Activated CD4-positive, alpha-beta T cell treated with anti-CD3 and anti-CD28 coated beads, Interleukin-2, amount 50 U/mL, for 1 hour (primary cell): ENCODE measurements around the gene SLC6A13.
"Not testable (repeated sequence)": the region's sequence is repeated elsewhere in the genome, so short reads cannot be mapped to it uniquely, and the experiment has no call there.

Experiments used
- DNase-seq: peaks from one replicate; pipeline ENCODE4 v3.0.0-alpha.2; 2020

SLC6A13 gene

DNA sequence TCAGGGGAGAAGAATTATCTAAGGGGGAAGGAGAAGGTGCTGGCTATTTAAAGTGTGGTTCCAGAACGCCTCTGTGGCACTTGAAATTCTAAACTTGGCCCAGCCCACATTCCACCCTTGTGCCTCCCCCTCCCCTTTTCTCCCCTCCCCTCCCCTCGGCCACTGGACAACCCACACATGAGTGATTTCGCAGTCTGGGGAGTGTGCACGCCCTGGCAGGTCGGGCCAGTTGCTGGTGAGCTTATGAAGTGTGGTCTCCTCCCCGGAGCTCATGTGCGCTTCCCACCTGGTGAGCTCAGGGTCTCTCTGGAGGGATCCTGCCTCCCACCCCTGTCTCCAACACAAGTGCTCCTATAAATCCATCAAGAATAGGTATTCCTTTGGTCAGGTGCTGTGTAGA, at the start of gene SLC6A13:
TSS of gene SLC6A13 (minus strand) at position 20 of the 400 bp plus-strand sequence. CDS start 2,784 bp downstream, outside the sequence.
- no peak for DNase-seq

DNA sequence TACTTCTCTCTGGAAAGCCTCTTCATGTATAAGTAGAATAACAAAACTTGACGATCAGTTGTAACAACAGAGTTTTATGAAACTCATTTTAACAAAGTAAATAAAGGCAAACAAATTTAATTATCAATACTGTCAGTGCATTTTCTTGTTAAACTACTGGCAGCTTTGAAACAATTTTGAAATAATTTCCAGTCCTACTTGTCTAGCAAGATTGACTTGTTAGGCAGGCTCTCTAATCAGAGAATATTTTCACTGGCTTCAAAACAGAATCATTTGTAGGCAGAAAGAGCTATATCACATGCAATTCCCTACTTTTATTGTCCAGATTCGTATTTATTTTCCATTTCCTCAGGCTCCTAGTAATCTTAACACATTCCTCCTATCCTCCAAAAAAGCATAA, 45.9 kb upstream of the SLC6A13 start:
- no peak for DNase-seq

DNA sequence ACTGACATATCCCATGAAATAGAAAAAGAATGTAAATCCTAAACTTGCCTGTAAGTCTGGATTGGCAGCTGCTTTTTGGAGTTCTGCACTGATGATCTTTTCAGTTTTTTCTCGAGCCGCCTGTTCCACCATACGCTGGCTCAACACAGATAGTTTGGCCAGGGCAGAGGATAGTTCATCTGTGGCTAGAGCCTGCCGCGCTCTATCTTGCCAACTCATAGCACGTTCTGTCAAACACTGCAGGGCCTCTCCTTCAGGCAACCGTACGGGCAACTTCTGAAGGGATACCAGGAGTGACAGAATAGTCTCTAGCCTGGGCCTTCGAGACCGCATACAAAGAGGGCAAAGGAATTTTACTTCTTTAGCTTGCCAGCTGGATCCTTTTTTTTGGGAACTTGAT, 44.8 kb upstream of the SLC6A13 start:
- no peak for DNase-seq

DNA sequence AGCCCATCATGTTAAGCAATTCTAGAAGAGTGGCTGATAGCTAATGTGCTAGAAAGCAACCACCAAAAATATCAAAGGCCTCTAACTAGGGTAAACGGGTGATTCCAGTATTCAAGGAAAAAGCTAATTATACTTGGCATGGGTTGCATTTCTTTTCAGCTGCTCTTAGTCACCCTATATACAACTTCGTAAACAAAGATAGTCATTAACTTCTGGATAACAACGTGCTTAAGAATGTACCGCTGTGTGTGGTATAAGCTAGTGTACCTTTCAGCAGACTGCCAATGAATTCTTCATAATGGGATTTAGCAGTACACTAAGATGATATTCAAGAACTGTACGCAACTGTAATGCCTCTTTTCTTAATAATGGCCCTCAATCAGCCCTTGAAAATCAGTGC, 42.2 kb upstream of the SLC6A13 start:
- no peak for DNase-seq

DNA sequence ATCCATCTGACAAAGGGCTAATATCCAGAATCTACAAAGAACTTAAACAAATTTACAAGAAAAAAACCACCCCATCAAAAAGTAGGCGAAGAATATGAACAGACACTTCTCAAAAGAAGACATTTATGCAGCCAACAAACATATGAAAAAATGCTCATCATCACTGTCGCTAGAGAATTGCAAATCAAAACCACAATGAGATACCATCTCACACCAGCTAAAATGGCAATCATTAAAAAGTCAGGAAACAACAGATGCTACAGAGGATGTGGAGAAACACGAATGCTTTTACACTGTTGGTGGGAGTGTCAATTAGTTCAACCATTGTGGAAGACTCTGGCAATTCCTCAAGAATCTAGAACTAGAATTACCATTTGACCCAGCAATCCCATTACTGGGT, 40.1 kb upstream of the SLC6A13 start:
- not testable (repeated sequence) for DNase-seq

DNA sequence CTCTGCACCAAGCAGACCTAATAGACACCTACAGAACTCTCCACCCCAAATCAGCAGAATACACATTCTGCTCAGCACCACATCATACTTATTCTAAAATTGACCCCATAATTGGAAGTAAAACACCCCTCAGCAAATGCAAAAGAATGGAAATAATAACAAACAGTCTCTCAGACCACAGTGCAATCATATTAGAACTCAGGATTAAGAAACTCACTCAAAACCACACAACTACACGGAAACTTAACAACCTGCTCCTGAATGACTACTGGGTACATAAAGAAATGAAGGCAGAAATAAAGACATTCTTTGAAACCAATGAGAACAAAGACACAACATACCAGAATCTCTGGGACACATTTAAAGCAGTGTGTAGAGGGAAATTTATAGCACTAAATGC, 37.5 kb upstream of the SLC6A13 start:
- not testable (repeated sequence) for DNase-seq

DNA sequence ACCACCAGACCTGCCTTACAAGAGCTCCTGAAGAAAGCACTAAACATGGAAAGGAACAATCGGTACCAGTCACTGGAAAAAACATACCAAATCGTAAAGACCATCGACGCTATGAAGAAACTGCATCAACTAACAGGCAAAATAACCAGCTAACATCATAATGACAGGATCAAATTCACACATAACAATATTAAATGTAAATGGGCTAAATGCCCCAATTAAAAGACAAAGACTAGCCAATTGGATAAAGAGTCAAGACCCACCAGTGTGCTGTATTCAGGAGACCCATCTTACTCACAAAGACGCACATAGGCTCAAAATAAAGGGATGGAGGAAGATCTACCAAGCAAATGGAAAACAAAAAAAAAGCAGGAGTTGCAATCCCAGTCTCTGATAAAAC, 36.9 kb upstream of the SLC6A13 start:
- DNase-seq: not testable (repeated sequence)

DNA sequence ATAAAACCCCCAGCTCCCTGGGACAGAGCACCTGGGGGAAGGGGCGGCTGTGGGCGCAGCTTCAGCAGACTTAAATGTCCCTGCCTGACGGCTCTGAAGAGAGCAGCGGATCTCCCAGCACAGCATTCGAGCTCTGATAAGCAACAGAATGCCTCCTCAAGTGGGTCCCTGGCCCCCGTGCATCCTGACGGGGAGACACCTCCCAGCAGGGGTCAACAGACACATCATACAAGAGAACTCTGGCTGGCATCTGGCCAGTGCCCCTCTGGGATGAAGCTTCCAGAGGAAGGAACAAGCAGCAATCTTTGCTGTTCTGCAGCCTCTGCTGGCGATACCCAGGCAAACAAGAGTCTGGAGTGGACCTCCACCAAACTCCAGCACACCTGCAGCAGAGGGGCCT, 35.4 kb upstream of the SLC6A13 start:
- not testable (repeated sequence) for DNase-seq

DNA sequence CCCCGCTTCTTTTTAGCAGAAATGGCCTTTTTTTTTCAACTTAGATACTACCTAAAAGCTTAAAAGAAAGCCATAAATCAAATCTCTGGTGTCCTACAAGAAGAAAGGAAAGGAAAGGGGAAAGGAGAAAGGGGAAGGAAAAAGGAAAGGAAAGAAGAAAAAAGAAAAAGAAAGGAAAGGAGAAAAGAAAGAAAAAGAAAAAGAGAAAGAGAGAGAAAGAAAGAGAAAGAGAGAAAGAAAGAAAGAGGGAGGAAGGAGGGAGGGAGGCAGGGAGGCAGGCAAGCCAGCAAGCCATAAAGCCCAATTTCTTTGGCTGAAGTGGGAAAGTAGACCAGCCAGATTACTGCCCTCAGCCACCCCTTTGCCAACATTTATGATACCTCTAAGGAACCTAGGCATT, 32.5 kb upstream of the SLC6A13 start:
- no peak for DNase-seq

DNA sequence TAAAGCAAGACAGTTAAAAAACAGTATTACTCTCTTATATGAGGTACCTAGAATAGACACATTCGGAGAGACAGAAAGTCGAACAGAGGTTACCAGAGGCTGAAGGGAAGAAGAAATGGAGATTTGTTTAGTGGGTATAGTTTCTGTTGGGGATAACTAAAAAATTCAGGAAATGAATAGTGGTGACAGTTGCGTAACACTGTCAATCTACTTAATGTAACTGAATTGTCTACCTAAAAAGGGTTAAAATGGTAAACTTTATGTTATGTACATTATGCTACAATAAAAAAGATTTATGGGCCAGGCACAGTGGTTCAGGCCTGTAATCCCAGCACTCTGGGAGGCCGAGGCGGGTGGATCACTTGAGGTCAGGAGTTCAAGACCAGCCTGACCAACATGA, 30.6 kb upstream of the SLC6A13 start:
- no peak for DNase-seq

DNA sequence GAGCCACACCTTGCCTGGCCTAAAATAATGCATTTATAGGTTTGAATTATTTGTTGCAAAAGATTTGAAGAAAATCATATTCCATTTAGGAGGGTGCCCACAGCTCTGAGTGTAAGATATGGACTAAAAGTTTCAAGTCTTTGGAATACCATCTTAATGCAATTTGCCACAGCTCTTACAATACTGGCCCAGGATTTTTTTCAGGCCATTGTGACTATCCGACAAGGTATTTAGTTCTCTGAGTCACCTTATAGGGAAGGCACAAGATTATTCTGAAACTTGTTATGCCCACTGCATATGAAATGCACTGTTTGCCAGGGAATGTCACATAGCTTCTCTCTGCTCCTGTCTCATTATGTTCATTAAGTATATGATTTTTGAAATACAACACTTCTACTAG, 29.6 kb upstream of the SLC6A13 start:
- no peak for DNase-seq

DNA sequence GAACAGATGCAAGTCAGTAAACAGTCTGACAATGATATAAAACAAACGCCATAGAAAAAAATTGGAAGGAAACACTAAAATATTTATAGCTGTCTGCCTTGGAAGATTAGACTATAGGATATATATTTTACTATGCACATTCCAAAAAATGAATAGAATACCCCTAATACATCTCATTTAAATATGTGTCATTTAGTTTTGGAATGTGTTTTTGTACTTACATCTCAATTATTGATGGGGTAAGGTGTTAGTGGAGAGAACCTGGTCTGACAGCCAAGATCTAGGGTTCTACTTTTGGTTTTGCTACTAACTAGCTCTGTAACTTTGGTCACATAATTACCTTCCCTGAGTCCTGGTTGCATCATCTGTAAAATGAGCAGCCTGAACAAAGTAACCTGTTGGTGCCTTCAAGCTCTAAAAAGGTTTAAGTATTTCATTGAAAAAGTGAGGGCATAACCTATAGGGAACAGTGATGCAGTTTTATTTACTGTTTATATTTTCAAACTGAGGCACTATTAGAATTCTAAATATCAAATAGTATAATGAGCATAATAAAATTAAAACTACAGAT, 28.6 kb upstream of the SLC6A13 start:
- DNase-seq: no peak

DNA sequence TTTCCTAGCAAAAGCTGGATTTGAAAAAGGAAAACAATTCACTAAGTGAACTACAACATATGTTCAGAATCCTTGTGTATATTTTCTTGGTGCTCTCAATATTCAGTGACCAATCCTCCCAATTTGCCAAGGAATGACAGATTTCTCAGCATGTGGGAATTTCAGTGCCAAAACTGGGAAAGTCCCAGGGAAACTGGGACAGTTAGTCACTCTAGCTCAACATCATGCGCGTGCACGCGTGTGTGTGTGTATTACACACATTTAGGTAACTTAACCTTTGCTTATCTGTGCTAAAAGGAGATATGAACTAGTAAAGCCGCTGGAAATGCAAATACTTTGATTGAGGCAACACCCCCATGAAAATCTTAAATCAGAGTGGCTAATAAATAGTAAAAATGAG, 26.1 kb upstream of the SLC6A13 start:
- no peak for DNase-seq

DNA sequence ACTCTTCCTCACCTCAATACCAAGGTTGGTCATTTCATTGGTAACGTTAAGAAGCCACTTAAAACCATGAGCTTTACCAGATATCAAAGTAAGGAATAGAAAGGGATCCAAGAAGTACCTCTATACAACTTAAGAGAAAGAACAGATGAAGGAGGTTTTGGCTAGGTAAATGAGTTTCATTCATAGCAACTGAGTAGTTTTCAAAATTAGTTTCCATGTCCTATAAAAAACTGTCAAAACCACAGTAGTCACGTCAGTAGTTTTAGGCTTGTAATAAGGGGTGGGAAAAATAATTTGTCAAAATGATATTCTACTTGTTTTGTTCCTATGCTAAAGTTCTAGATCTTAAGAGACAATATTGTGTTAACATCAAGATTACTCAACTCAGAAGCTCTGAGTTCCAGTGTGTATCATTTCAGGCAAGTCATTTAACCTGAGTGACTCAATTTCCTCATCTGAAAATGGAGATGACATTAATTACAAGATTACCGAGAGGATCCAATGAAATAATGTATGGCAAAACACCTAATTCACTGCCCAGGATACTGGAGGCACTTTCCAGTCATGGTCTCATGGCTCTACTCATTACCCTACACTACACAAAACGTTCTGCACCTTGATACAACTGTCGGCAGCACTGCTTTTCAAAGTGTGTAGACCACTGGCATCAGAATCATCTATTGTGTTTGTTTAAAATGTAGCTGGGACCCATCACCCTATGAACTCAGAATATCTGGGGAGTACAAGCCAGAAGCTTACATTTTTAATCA, 24.1 kb upstream of the SLC6A13 start:
- DNase-seq: no peak

DNA sequence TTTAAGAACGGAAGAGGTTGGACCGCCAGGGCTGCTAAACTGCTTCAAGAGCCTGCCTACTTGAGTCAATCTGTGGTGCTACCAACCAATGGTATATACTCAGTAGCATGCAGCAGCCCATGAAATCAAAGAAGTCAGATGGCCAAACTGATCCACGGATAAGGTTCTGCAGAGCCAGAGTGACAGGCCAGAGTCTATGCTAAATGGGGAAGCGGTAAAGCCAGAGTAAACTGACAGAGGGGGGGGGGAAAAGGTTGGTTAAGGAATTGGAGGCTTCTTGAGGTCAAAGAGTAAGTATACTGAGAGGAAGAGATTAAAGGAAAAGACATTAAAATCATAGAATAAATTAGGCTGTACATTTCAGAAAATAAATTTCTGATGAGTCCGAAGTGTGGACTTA, 15.4 kb upstream of the SLC6A13 start:
- DNase-seq: no peak

DNA sequence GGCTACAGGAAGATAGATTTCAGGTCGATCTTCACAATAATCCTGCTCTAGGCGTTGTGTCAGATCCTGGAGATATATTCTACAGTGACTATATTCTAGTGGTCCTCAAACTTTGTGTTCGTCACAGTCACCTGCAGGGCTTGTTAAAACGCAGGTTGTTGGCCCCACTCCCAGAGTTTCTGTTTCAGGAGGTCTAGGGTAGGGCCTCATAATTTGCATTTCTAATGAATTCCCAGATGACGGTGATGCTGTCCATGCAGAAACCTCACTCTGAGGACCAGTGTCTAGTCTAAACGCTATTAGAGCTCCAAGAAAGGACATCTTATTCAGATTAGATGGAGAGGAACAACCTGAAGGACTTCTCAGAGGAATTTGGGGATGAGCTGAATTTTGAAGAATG, 13.2 kb upstream of the SLC6A13 start:
- no peak for DNase-seq

DNA sequence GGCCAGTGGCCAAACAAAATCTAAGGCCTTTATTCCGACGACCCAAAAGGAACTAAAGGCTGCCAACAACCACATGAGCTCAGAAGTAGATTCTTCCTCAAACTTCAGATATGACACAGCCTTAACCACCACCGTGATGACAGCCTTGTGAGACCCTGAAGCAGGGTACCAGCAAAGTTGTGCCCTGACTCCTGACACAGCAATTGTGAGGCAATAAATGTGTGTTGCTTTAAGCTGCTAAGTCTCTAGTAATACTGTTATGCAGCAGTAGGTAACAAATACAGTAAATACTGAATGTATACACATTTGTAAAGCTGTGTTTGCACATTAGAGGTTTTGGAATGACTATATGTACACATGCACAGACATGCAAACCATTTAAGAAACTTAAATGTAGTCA, 10.7 kb upstream of the SLC6A13 start:
- DNase-seq: no peak

DNA sequence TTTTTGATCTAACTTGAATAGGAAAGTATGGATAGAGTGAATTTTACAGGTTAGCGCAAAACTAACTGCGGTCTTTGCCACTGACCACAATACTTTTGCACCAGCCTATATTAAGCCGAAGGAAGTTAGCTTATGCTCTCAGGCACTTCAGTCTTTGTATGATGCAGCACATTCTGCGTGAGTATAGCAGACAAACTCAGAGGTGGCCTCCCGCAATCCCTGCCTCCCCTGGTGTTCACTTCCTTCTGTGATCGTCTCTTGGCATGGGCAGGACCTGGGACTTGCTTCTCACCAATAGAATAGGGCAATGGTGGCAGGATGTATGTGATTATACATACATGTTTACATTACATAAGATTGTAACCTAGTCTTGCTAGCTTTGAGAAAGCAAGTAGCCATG, 10.3 kb upstream of the SLC6A13 start:
- DNase-seq: no peak

DNA sequence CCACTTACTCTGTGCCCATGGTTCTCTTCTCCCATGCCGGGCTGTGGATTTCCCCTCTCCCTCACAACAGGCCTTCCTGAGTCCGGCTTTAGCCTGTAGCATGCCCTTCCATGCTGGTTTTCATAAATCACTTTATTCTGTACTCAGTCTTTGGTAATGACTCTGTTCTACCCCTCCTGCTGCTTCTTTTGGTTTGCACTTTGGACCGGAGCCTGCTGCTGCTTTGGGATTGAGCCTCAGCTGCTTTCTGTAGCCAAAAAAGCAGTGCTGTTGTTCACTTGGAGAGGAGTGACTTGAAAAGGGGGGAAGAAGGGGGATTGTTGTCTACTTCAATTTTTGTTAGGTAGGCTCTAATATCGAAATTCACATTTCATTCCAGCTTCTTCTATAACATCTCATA, 8.5 kb upstream of the SLC6A13 start:
- DNase-seq: no peak

DNA sequence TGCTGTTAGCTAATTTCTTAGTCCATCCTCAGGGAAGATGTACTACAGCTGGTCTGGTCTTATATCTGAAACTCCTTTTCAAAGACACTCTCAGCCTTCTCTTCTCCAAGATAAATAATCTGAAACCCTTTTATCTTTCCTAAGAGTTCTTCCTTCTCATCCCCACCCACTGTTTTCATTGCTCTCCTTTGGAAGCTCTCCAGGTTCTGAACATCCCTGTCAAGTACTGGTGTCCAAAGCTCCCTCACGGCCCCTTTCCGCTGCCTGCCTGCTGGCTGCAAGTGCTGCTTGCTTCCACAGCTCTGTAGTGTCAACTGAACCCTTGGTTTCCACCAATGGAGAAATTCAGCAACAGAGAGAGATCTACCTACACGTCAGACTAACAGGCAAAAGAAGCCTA, 6.6 kb upstream of the SLC6A13 start:
- no peak for DNase-seq

DNA sequence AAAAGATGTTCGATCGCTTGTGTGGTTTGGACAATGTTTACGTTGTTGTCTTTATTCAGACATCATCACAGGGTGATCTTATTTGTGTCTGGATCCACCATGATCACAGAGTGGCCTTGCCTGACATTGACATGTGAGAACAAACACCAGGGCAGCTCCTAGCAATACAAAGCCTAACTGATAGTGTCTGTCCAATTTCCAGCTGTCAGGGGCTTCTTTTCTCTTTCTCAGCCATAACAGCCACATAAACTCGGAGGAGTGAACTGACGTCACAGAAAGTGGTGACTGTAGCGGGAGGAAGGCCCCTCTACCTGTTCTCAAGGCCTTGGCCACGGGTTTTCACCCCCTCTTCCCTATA, 5.8 kb upstream of the SLC6A13 start:
- DNase-seq: no peak

DNA sequence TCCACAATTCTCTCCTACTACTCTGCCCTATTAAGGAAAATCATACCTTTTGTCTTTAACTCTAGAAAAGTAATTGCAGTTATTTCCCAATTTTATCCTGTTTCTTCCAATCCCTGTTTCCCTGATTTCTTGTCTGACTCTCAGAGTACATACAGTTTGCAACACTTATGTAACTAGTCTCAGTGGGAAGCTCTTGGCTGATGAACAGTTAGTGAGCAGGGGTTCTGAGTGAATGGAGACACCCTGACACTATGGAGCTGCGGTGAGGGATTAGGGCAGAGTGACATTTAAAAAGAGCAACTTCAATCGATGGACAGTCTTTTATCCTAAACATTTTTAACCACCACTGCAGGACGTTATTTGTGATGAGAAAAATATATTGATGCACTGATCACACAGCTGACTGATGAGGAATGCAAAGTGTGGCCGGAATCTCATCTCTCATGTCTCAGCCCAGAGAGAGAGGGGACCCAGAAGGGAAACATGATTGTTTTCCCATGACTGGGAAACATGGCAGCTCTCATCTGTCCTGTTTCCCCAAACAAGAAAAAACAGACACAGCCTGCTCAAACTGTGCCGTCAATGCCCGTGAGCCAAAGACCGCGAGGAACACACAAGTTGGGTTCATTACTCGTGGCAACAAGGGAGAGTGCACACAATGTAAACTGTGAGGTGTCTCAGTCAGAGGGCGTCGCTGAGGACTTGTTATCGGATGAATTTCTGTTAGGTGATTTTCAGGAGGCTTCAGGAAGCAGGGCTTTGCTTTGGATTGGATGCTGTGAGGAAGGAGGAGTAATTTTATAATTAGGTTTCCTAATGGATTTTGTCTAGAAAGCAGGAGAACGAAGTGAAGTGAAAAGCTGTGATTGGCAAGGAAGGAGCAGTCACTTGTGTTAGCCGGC, 5.2 kb upstream of the SLC6A13 start:
- DNase-seq: no peak

DNA sequence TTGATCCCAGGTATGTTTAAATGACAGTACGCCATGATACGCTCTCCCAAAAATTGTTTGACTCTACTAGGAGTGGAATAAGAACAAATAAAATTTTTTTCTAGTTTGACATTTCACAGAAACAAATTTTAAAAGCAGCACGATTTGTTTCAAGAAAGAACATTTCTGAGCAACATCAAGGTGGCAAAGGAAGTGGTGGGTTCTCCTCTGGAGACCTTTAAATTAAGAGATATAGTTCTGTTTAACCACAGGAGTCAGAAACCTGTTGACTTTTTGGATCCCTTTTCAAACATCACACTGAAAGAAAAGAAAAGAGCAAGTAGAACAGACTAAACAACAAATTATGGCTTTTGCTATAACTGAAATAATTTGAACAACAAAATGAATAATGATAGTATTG, 2.5 kb upstream of the SLC6A13 start:
- no peak for DNase-seq

DNA sequence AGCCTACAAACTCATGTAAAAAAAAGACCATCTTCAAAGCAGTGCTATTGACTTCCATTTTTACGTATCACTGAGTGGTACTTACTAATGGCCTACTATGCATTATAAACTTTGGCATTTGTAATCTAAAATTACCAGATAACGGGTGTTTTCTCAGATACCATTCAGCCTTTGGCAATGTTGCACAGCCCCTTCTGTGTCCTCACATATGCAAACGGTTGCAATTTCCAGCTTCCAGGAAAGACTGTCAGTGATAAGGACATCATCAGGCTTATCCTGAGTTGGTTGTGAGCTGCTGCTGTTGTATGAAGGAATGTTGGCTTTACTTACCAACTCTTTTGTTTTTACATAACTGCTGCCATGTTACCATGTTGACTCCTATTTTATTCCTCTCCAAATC, 1.6 kb upstream of the SLC6A13 start:
- DNase-seq: no peak
